Right lobe of liver (tissue), 4 donors: ENCODE results near the gene CCDC170.

Experiments
- POLR2A ChIP-seq: fragments of 450-650 bp; IDR thresholded peaks from one replicate; pipeline ENCODE4 v1.6.1; 2017; ENCODE audit warnings: antibody characterized with exemption, mild to moderate bottlenecking
- TF ChIP-seq, protein P1 (sequence below), 4 donors: fragments of 200-600 bp in 3 of 4; fragments of 450-650 bp in 1 of 4; IDR thresholded peaks; one replicate each; pipeline versions ENCODE4 v1.5.1 to v1.8.0; 2016 to 2022; ENCODE audit warnings: antibody characterized with exemption in 4 of 4, mild to moderate bottlenecking in 2 of 4
- donor health status: DM: no; HTN: no; CAD: no.
- donor health status: DM: no; HTN: no; CAD: no.
- donor health status: DM: no; HTN: yes; CAD: no.

DNA sequence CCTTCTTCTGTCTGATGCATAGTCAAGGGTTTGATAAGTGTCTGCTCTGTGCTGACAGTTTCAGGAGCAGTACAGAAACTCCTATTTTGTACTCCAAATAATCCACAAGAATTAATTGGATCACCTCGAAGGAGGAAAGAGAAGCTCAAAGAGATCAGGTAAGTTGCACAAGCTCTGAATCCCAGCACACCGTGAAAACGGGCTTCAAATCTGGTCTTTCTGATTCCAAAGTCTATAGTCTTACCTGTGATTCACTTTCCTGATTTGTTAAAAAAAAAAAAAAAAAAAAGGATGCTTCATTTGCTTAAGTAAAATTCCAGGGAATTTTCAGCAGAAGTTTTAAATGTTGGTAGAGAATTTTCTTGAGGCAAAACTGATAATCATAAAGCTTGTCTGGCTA lies 157.8 kb downstream of the CCDC170 start:
- TF ChIP-seq, protein P1, sequence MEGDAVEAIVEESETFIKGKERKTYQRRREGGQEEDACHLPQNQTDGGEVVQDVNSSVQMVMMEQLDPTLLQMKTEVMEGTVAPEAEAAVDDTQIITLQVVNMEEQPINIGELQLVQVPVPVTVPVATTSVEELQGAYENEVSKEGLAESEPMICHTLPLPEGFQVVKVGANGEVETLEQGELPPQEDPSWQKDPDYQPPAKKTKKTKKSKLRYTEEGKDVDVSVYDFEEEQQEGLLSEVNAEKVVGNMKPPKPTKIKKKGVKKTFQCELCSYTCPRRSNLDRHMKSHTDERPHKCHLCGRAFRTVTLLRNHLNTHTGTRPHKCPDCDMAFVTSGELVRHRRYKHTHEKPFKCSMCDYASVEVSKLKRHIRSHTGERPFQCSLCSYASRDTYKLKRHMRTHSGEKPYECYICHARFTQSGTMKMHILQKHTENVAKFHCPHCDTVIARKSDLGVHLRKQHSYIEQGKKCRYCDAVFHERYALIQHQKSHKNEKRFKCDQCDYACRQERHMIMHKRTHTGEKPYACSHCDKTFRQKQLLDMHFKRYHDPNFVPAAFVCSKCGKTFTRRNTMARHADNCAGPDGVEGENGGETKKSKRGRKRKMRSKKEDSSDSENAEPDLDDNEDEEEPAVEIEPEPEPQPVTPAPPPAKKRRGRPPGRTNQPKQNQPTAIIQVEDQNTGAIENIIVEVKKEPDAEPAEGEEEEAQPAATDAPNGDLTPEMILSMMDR (IDR thresholded peaks at IDR 0.05), result no peak
- TF ChIP-seq POLR2A, result no peak
